Neural cell (in vitro differentiated cells): ENCODE results near the gene ZSCAN9. TPM values are rescaled to one million over a fixed set of nuclear protein-coding genes. Genes with fewer than 3 reads are reported as not detected.
A peak's percentile ranks its signal among the peaks of the same experiment; 100 is the strongest.

Experiments used
- H2AFZ ChIP-seq: fragments of 200-600, 300-800 bp; sonication (generic), shearing (Covaris generic); 2 replicates; pipeline ENCODE4 v1.6.0; 2014; ENCODE audit warnings: low read depth, mild to moderate bottlenecking, antibody characterized with exemption, low read length, moderate library complexity
- H3F3A ChIP-seq: fragments of 200-600 bp; shearing (Covaris generic); 2 replicates; pipeline ENCODE4 v1.6.1; 2016; ENCODE audit warnings: mild to moderate bottlenecking, moderate library complexity, mixed read lengths, antibody characterized with exemption, low read length; ENCODE audit not compliant: insufficient read depth, poor library complexity, severe bottlenecking
- H3K27ac ChIP-seq: fragments of 200-600, 300-800 bp; sonication (generic), shearing (Covaris generic); 2 replicates; pipeline ENCODE4 v1.5.1; 2014; ENCODE audit warnings: mild to moderate bottlenecking, low read length, moderate library complexity
- H3K27me3 ChIP-seq: fragments of 300-800, 200-600 bp; sonication (generic), shearing (Covaris generic); 2 replicates; pipeline ENCODE4 v1.6.0; 2014; ENCODE audit warnings: mild to moderate bottlenecking, low read depth, low read length, moderate library complexity; ENCODE audit not compliant: insufficient read depth
- H3K36me3 ChIP-seq: fragments of 300-800, 200-600 bp; sonication (generic), shearing (Covaris generic); 2 replicates; pipeline ENCODE4 v1.5.1; 2014; ENCODE audit warnings: mild to moderate bottlenecking, antibody characterized with exemption, low read length, moderate library complexity; ENCODE audit not compliant: insufficient read depth
- H3K4me2 ChIP-seq: fragments of 300-800, 200-600 bp; sonication (generic), shearing (Covaris generic); 2 replicates; pipeline ENCODE4 v1.6.0; 2014; ENCODE audit warnings: mild to moderate bottlenecking, low read length
- H3K4me3 ChIP-seq: fragments of 300-800, 200-600 bp; sonication (generic), shearing (Covaris generic); 2 replicates; pipeline ENCODE4 v1.5.1; 2014; ENCODE audit warnings: mild to moderate bottlenecking, low read length, moderate library complexity
- H3K79me2 ChIP-seq: fragments of 200-600 bp; shearing (Covaris generic); replicated peaks from 2 replicates; pipeline ENCODE4 v1.6.0; 2014; ENCODE audit warnings: mild to moderate bottlenecking, low read length, moderate library complexity; ENCODE audit not compliant: insufficient read depth
- H3K9ac ChIP-seq: fragments of 300-800, 200-600 bp; sonication (generic), shearing (Covaris generic); 2 replicates; pipeline ENCODE4 v1.6.1; 2016; ENCODE audit warnings: mild to moderate bottlenecking, low read length, mixed read lengths
- H3K9me2 ChIP-seq: fragments of 200-600 bp; shearing (Covaris generic); 2 replicates; pipeline ENCODE4 v1.6.1; 2016; ENCODE audit warnings: mild to moderate bottlenecking, low read length, mixed read lengths; ENCODE audit not compliant: insufficient read depth
- H3K9me3 ChIP-seq: fragments of 200-600, 300-800 bp; sonication (generic), shearing (Covaris generic); 2 replicates; pipeline ENCODE4 v1.6.1; 2016; ENCODE audit warnings: mild to moderate bottlenecking, mixed run types, low read length, moderate library complexity, mixed read lengths
- H4K20me1 ChIP-seq: fragments of 200-600 bp; shearing (Covaris generic); 2 replicates; pipeline ENCODE4 v1.6.1; 2016; ENCODE audit warnings: mild to moderate bottlenecking, mixed run types; ENCODE audit not compliant: insufficient read depth
- CTCF ChIP-seq: fragments of 450-650 bp; IDR thresholded peaks from 2 replicates; pipeline ENCODE4 v1.5.1; 2014; ENCODE audit warnings: antibody characterized with exemption, mild to moderate bottlenecking, moderate library complexity; ENCODE audit not compliant: poor library complexity, severe bottlenecking
- MXI1 ChIP-seq: fragments of 450-650 bp; conservative IDR thresholded peaks from 2 replicates; pipeline ENCODE4 v1.6.1; 2014; ENCODE audit warnings: antibody characterized with exemption, mild to moderate bottlenecking; ENCODE audit not compliant: poor library complexity, severe bottlenecking
- POLR2AphosphoS5 ChIP-seq: IDR thresholded peaks from 2 replicates; pipeline ENCODE4 v1.6.1; 2012
- REST ChIP-seq: IDR thresholded peaks from 2 replicates; pipeline ENCODE4 v1.6.1; 2012; ENCODE audit warnings: borderline replicate concordance
- SMC3 ChIP-seq: fragments of 450-650 bp; conservative IDR thresholded peaks from 2 replicates; pipeline ENCODE4 v1.6.1; 2014; ENCODE audit warnings: antibody characterized with exemption, mild to moderate bottlenecking, moderate library complexity; ENCODE audit not compliant: poor library complexity
- polyA plus RNA-seq: library from polyadenylated mRNA; depleted of rRNA; stranded (reverse); fragments of >200 nt; gene quantifications from 2 replicates; pipeline ENCODE4 v1.2.3, GENCODE V29; 2014

Gene ZSCAN9
- polyA plus RNA-seq, 1 donor from 2014 or later, result 102 TPM

- H3K27ac ChIP-seq, result no peak overlapping the region
Observed at GRCh38 chr6:28218312-28219248, 6.5 kb upstream of the ZSCAN9 start.

More at GRCh38 chr6:28218312-28219248, 6.5 kb upstream of the ZSCAN9 start:
- Histone ChIP-seq H3K4me3 (peak overlapping the region; percentile 56), H3K36me3 (no peaks in the 10 kb centered on the region), H2AFZ (no peak overlapping the region), H3K9me2 (no peaks in the 10 kb centered on the region), H3K9me3 (no peaks in the 10 kb centered on the region), H4K20me1 (no peaks in the 10 kb centered on the region), H3K79me2 (no peaks in the 10 kb centered on the region), H3K9ac (no peak overlapping the region), H3K27me3 (peaks cover 73% of the 10 kb centered on the region), H3F3A (no peaks in the 10 kb centered on the region), H3K4me2 (no peak overlapping the region)
- TF ChIP-seq SMC3, result no peak
- no peak for TF ChIP-seq CTCF
- no peak for TF ChIP-seq MXI1
- TF ChIP-seq POLR2AphosphoS5, result no peak
- TF ChIP-seq REST, result no peak
